ENCODE results near the gene BTG2. TPM values are rescaled to one million over a fixed set of nuclear protein-coding genes. Genes with fewer than 3 reads are reported as not detected.

BTG2 gene
- total RNA-seq, 1 donor, result 470 TPM

DNA sequence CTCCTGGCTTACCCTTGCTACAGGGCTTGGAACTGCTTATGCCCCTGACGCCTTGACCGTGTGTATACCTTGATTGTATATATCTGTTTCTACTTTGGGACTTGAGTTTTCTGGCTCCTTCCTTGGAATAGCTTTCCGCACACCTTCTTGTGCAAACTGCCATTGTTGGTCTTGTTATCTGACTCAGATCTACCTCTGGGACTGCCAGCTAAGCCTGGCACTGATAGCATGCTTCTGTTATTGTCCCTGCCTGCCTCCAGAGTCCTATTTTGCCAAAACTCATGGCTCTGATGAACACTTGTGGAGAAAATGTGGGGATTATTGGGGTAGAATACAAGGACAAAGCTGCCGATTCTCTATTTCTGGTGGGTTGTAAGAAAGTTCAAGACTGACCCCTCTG is 30.2 kb downstream of the BTG2 start:
- no peak for DNase-seq (ENCODE audit: low read depth in 2 of 3, low spot score in 2 of 3)

DNA sequence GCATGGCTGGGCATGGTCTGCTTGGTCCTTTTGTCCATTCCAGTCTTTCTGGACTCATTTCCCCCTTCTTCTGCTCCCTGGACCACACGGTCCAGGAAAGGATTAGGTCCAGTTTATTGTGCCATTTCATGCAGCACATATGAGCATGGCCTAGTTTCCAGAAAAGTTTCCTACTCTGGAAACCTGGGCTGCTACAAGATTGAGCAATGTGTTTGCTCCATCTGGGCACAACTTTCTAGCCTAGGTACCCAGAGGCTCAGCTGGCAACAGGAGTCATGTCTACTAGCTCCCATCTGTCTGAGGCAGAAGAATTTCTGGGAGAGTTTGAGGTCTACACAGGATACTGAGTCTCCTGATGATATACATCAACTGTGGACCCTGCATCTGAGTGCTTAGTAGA is 30.8 kb downstream of the BTG2 start:
- DNase-seq (ENCODE audit: low read depth in 2 of 3, low spot score in 2 of 3), result no peak

DNA sequence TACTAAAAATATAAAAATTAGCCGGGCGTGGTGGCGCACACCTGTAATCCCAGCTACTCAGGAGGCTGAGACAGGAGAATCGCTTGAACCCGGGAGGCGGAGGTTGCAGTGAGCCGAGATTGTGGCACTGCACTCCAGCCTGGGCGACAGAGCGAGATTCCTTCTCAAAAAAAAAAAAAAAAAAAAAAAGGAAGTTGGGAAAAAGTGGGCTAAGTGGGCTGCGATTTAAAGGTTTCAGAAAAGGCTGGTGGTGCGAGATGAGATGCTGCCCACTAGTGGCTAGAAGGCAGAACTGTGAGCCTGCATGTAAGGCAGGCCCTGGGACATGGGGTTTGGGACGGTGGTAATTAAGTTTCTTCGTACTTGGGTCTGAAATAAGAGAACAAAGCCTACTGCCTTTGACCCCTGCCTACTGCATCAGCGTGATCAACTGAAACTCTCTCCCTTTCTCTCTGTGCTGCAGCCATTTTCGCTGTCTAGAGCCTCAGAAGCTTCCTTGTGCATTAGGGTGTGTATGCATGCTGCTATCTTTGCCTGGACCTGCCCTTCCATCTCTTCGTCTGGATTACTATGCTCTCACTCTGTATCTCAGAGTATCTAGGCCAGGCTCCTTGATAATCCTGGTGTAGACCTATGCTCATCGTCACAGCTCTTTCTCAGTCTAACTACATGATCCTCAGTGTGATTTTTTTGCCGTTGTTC is 33.2 kb downstream of the BTG2 start:
- DNase-seq (ENCODE audit: low read depth in 2 of 3, low spot score in 2 of 3), result peak in 2 of 3 donors; percentile 68 to 71

DNA sequence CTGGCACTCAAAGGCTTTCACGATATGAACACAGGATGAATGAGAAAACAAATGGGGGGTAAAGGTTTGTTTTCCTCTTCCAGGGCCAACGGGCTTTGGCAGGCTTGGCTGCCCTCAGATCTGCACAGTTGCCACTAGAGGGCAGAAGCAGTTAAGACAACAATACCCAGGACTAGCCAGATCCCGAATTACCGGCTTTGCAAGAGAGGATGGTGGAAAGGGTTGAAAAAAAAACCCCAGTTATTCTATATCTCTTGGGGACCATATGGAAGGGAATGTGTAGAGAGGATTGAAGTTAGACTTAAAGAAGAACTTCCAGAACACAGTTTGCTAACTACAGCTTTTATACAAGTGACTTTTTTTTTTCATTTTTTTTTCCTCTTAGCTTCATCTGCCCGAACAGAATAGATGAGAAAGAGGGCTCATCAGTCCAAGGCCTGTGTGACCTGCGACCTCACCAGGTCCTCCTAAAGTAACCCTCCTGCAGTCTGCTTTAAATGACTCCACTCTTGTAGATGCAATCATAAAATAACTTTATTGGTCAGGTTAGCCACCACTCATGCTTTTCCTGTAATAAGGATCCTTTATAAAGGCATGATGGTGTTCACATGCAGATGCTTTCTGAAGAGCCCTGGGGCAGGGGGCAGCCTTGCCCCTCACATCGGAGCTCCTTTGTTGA is 34.9 kb downstream of the BTG2 start:
- peak in 2 of 3 donors; percentile 66 to 79 for DNase-seq (ENCODE audit: low read depth in 2 of 3, low spot score in 2 of 3)

DNA sequence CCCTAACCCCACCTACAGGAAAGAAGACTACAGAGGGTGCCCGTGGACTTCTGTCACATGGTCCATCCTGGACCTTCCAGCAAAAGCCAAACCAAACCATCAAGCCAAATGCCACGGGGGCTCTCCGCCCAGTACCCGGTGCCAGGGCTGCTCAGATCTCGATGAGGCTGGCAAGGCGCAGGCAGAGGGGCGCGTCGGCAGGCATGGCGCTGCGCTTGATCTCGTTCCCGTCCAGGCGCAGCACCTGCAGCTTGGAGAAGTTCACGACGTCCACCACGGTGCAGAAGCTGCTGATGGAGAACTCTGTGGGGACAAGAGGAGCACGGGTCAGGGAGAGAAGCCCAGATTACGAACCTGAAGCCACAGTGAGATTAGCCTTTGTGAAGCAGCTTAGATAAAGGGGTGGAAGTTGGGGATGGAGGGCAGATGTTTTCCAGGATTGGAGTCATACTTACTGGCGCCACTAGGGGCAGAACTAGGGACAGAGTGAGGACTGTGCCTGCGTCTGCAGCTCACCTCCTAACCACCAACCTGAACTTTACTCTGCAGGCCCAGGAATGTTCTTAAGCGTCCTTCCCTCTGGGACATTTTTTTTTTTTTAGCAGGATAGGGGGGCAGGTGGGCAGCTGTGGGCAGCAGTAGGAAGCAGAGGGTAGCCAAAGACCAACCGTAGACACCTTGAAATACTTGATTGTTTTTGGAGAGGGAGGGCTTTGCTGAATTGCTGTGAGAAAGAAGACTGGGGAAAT is 37.0 kb downstream of the BTG2 start:
- DNase-seq (ENCODE audit: low read depth in 2 of 3, low spot score in 2 of 3), result peak in 1 of 3 donors; percentile 36

DNA sequence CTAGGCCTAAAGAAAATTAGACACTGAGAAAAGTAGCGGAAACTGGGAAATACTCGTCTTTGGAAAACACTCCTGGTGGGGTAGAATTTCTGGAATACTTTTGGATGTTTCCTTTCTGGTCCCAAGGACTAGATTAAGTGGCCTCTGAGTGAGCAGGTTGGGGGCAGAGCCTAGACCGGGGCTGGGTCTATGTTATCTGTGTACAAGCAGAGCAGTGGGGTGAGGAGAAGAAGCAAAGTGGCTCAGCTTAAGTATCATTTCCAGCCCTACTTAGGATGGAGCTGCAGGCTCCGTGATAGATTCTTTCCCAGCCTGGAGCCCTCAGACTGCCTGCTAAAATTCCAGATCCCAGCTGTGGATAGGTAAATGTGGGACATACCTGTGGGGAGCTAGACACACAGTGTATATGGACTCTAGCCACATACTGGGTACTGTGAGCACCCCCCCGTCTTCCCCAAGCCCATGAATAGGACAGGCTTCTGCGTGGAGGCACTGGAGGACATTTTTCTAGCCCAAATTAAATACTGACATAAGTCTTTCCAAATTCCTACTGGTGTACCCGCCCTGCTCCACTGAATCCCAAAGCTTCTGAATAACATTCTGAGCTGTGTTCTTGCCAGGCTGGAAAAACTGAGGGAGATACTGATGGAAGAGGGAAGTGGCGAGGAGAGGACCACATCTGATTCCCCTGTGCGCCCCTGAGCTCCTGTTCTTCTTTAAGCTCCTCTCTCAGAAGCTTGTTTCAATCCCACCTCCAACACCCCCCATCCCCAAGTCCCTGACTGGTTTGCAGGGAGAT is 38.8 kb downstream of the BTG2 start:
- no peak for DNase-seq (ENCODE audit: low read depth in 2 of 3, low spot score in 2 of 3)

DNA sequence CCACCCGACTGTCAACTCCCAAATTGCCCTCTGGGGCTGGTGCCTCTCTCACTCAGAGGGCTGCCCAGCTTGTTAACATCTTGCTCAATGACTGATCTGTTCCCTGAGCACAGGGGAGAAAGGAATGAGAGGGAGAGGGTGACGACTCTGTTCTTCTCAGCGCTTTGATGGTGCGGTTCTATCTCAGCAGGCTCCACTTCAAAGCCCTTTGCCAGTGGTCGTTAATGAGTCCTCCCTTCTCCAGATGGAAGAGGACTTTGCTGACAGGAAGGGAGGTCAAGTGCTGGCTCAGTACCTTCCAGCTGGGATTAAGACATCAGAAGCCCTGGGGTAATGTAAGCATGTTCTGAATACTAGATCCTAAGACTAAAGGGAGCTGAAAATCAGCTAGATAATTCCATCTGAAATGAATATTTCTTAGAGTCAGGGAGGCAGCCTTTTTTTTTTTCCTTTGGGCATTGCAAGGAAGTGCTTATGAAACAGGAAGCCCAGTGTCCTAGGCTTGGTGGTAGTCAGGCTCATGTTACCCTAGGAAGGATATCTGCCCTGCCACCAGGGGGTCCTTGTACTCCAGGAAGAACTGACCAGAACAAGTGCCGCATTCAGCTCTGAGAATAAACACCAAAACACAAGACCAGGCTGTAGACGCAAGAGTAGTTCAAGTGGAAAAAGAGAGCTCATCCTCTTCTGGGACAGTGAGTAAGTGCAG is 40.9 kb downstream of the BTG2 start:
- DNase-seq (ENCODE audit: low read depth in 2 of 3, low spot score in 2 of 3), result no peak

DNA sequence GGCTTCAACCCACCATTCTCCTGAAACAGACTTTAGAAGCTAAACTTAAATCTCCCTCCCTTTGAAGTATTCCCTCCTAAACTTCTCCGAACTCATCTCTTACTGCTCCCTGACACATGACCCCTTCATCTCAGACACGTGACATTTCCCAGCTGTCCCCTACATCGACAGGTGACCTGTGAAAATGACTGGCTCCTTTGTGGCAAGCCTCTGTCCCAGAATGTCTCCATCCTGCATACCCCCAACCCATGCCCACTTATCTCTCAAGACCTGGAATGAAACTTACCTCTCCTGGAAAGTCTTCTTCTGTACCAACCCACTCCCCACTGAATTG is 41.4 kb downstream of the BTG2 start:
- DNase-seq (ENCODE audit: low read depth in 2 of 3, low spot score in 2 of 3), result no peak

DNA sequence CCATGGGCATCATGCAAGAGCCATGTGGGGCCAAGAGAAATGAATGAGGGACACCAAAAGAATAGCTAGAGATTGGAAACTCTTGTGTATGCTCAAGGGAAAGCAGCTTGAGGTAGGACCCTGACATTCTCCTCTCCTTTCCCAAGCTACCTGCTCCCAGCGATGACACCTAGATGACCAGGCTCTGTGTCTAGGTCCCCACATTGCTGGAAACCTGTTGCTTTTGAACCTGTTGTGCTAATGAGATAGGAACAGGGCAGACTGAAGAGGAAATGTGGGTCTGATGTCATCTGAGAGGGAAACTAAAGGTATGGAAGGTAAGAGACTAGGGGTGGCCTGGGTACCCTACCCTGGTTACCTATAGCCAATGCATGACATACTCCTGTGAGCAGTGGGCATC is 43.8 kb downstream of the BTG2 start:
- DNase-seq (ENCODE audit: low read depth in 2 of 3, low spot score in 2 of 3), result no peak

DNA sequence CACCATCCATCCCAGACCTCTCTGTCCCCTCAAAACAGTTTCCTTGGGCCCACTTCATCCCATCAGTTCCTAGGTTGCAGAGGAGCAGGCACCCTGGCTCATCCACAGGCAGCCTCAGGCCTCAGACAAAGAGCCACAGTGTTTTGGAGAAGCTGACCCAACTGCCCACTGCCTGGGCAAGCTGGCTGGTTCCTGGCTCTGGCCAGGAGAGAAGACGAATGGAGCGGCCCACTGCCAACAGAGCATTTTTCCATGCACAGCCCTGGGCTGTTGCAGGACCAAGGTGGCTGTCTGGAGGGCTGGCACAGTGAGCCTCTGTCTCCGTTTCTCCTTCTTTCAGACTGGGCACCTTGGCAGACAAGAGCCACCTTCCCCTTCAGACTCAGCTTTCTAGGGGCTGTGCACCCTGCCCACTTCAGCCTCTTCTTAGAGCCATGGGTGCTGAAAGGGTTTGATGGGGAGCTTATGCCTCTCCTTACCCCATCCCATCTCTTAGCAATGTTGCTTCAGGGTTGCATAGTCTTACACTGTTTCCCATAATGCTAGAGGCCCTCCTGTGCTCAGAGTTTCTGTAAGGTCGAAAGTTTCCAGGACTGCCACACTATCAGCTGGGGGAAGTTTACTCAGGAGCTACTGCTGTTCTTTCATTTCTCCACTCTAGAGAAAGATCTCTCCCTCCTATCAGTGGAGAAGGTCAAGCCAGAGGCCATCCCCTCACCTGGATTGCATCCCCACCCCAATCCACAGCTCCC is 44.6 kb downstream of the BTG2 start:
- DNase-seq (ENCODE audit: low read depth in 2 of 3, low spot score in 2 of 3), result no peak

DNA sequence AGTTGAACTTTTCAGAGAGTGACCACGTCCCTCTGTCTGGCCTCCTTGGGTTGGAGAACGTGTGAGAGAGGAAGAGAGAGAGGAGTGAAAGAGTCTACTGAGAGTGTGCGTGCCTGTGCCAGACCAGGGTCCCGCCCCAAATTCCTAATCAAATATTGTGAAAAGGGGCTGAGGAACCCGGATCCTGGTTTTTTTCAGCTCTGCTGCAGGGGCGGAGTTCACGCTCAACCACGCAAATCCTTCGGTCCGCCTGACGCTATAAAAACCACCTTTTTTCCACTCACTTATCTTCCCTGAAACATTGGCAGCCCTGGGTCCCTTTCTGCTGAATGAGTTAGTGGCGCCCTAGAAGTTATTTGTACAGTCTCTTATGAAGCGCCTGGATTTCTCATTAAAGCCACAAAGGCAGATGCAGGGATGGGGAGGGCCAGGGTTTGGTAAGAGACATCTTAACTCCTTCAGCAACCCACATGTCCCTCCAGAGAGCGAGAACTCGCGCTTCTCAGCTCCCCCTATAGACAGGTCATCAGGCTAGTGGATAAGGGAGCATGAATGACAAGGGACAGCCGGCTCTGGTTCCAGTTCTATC is 45.8 kb downstream of the BTG2 start, which contains the start of gene FMOD:
Gene FMOD (minus strand): TSS at position 86 of the 589 bp plus-strand sequence. CDS start 2,852 bp downstream, outside the sequence.
- DNase-seq (ENCODE audit: low read depth in 2 of 3, low spot score in 2 of 3), result peak in 2 of 3 donors; percentile 39 to 71

DNA sequence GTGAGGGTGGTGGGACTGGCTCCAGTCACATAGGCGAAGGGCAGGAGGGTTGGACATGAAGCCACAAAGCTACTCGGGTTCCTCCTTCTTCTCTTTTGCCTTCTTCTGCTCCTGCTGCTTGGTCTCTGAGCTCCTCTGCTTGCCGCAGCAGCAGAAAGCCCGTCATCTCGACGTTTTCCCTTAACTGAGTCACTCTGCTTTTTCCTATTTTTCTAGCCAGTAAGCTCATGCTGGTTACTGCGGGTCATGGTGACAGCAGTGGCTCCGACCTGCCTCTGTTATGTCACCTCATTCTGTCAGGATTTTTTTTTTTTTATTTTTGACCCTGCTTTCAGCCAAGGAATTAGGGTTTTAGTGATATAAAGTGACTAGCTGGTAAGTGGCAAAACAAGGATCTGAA is 48.2 kb downstream of the BTG2 start:
- no peak for DNase-seq (ENCODE audit: low read depth in 2 of 3, low spot score in 2 of 3)

DNA sequence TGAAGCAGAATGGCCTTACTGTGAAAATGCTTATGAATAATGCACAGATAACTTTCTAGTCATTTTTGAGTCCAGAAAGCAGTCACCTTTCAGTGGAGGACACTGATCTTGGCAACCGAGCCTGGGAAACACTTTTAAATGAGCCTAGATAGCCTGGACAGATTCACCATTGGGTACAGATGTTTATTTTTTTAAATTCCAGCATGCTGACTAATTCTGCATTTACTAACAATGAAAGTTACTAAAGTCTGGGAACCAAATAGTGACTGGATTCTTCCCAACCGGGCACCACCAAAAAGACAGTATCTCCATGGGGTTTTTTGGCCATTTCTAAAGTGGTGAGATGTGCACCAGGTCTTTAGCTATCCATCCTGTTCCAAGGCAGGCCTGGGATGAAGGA is 48.9 kb downstream of the BTG2 start:
- no peak for DNase-seq (ENCODE audit: low read depth in 2 of 3, low spot score in 2 of 3)

DNA sequence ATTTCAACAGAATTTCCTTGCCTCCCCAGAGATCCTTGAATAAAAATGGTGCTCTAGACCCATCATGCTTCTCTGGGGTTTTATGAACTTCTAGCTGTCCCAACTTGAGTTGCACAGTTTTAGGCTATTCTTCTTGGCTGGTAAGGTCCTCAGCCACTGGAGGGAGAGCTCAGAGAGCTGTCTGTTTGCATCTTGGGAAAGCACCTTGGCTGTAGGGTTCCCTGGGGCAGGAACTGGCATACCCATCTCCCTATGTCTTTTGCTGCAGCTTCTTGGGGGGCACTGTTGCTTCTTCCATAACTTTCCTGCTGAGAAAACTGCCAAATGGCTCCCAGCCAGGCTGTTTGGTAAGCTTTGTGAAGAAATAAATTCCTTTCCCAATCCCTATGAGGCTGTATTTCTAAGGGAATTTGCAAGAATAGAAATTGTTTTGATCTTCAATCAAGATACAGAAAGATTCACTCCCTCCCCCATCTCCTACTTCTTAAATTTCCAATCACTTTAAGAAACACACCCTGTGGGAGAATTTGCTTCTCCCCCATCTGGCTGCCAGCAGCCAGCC is 53.8 kb downstream of the BTG2 start:
- no peak for DNase-seq (ENCODE audit: low read depth in 2 of 3, low spot score in 2 of 3)

Small RNA genes within 50 kb of the gene (small RNA-seq; reads per million reads assigned to genes)
- not detected for gene AL359837.1
- not detected for gene RNU6-487P

Other genes with a start within 250 kb of the BTG2 start
- not detected for gene MYOG, start 219.5 kb upstream of the BTG2 start, total RNA-seq
- not detected for gene ADORA1, start 177.8 kb upstream of the BTG2 start, total RNA-seq
- gene MYBPH, start 129.7 kb upstream of the BTG2 start, total RNA-seq, result not detected
- gene CHI3L1, start 118.8 kb upstream of the BTG2 start, total RNA-seq, result 0.81 TPM
- under 0.01 TPM for gene CHIT1, start 75.8 kb upstream of the BTG2 start, total RNA-seq
- gene FMOD, start 45.6 kb downstream of the BTG2 start, total RNA-seq, result 1.9 TPM
- gene PRELP, start 170.3 kb downstream of the BTG2 start, total RNA-seq, result under 0.01 TPM
- not detected for gene OPTC, start 188.6 kb downstream of the BTG2 start, total RNA-seq